RPMI7951 (cell line): ENCODE measurements around the gene PLCH2. TPM values are rescaled to one million over a fixed set of nuclear protein-coding genes. Genes with fewer than 3 reads are reported as not detected.
A peak's percentile ranks its signal among the peaks of the same experiment; 100 is the strongest.

Experiments
- DNase-seq: peaks from one replicate; pipeline ENCODE4 v3.0.0-alpha.2; 2012; ENCODE audit warnings: low read depth
- total RNA-seq: library from RNA; depleted of rRNA; stranded (reverse); fragments of >200 nt; shearing (Covaris generic); gene quantifications from 2 replicates; pipeline ENCODE4 v1.2.3, GENCODE V29; 2014

Gene PLCH2
- total RNA-seq, 1 experiment from 2014 or later, result 0.12 TPM

DNA sequence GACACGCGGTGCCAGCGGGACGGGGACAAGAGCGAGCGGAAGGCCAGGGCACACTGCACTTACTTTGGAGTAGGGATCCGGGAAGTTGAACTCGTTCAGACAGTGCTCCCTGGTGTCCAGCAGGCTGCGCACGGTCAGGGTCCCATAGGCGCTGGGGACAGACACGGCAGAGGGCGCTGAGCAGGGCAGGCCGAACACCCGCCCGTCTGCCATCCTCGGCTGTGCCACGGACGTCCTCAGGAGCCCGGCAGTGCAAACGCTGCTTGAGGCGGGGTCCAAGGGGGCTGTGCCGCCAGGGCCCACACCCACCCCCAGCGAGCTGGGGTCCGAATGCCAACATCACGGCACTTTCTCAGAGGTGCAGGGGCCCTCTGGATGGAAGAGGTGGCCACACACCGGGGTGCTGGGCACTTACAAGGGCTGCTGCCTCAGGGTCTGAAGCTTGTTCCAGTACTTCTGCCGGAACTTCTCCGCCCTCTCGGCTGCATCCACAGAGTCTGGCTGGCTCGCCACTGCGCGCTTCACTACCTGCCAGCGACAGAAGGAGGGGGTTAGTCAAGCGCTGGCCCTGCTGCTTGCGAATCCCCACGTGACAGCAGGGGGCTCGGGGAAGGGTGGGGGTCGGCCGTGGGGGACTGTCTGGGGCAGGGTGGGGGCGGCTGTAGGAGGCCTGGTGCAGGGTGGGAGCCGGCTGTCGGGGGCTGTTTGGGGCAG lies 38.0 kb downstream of the PLCH2 start:
- DNase-seq, result no peak

DNA sequence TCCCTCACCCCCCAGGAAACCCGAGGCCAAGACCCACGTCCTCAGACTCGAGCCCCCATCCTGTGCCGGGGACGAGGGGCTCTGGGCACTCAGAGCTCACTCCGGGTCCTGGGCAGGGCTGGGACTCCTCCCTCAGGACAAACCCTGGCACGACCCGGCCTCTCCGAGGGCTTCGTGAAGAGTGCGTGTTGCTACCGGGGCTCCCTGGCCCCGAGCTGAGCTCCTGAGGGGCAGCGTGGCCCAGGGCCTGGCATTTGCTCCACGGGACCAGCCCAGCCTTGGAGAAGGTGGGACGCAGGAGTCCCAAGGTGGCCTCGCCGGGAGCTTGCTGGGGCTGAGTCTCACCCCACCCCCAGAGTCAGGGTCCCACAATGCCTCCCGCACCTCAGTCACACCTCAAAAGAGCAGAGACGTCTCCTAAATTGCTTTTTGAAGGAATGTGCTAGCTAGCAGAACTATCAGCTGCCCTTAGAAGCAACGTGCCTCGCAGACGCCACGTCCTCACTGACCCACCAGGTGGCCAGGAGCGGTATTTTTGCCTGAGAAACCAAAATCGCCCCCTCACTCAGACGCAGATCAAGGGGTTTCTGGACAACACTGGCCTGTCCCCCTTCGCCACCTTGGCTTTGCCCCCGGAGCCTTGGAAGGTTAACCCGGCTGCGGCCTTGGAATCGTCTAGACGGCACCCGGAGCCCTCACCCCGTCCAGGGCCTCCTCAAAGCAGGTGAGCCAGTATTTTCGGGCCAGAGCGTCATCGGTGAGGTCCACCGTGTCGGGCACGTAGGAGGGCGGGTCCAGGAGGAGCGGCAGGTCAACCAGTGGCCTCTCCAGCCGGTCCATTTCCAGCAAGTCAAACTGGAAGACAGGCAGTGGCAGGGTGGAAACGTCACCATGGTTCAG lies 39.0 kb downstream of the PLCH2 start:
- DNase-seq, result no peak

DNA sequence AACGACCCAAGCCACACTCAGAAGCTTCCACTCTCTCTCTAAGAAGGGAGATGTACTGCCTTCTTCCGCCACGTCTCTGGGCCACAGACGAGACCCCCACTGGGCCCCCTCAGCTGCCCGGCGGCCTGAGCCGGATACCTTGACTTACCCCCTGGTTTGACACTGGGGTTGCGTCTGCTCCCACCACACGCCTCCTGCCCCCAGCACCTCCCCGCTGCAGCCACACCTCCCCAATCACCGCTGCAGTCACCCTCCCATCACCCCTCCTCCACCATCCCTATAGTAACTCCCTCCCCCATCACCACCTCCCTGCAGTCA lies 39.6 kb downstream of the PLCH2 start:
- no peak for DNase-seq

DNA sequence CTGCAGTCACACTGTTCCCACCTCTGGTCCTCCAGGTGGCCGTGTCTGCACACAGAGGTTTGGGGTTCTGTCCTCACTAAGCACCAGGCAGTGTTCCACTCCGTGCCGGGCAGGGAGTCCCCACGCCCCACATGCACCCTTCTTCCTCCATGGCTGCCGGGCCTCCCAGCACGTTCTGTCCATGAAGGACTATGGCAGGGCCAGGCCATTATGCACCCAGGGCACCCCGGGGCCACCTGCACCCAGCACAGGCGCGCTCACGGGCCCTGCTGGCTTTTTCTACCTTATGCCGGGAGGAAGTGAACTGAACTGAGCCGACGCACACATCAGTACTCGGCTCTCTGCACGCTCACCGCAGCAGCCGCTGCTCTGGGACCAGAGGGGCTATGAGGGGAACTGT lies 40.0 kb downstream of the PLCH2 start:
- no peak for DNase-seq

DNA sequence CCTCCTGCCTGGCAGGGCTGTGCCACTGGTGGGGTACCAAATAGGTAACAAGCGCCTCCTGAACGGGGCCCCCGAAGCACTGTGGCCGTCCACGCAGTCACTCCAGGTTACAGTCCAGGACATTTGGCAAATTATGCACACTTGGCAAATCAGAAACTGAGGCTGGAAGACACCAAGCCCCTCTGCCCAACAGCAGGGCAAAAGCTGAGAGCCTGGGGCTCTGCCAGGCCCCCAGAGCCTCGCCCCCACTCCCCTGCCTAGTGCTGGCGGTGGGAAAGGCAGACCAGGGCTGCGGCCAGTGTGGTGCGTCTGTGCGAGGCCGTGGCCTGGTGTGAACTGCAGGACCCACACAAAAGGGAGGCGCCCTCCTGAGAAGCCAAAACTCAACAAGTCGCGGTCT lies 40.9 kb downstream of the PLCH2 start:
- DNase-seq, result no peak

DNA sequence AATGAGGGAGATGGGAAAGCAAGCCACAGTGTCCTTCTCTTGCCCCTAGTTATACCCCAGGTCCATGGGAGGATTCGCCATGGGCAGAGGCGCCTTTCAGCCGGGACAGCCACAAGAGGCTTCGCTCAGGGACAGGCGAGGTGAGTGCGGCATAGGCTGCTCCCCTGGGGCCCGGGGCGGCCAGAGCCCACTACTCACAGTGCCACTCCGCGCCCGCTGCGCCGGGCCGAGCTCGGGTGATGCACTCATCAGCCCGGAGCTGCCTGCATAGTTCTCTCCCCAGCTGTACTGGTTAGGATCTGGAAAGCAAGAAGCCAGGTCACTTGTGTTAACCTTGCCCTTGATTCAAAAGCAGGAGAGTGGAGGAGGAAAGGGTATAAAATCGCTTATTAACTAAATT lies 41.9 kb downstream of the PLCH2 start:
- no peak for DNase-seq

DNA sequence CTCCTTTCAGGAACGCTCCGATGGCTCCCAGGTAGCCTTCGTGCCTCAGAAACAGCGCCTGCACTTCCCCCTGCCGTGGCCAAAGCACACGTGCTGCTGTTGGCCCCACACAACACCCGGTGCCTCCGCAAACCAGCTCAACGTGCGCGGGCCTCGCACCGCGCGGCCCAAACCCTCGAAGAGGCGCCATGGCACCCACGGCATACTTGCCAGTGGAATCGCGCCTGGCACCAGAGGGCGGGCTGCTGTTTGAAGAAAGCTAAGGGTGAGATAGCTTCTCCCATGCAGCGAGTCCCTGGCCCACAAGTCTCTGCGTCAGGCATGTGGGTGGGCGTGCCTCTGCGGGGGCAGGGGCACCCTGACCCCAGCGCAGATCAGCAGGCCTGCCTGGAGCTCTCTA lies 42.4 kb downstream of the PLCH2 start:
- DNase-seq, result no peak

DNA sequence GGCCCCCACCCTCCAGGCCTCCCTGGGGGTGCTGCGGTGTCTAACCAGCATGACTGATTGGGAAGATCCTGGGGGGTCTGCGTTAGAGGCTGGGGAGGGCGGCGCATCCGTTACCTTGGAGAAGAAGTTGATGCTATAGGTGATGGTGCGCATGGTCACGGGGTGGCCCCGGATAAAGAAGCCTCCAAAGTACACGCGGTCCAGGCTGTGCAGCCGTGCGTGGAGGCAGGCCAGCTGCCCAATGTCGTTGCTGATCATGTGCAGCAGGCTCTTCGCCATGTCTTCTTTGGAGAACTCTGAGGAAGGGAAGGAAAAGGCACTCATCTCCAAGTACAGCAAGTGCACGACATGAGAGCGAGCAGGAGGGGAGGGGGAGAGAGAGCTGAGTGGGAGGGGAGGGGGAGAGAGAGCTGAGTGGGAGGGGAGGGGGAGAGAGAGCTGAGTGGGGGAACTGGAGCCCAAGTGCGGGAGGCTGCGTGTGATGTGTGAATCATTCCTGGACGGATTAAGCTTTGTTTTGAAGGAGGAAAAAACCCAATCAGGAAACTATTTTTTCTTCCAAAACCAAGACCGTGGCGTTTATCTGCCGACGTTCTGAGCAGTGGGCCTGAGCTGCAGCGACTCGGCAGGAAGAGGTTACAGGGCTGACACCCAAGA lies 43.1 kb downstream of the PLCH2 start:
- no peak for DNase-seq

DNA sequence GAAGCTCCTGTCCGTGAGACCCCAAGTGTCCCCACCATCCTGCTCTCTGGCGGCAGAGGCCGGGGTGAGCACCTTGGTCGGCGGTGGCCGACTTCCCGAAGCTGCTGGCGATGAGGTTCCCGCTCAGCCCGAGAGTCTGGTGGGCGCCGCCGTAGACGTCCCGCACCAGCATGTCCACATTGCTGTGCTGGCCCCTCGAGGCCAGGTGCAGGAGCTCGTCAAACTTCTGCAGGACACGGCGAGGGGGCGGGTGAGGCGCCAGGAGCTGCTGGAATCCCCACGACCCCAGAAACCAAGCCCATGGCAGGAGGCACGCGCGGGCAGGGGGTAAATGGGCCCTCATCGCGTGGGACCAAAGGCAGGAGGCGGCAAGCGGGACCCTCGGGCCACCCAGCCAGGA lies 43.6 kb downstream of the PLCH2 start:
- DNase-seq, result no peak

DNA sequence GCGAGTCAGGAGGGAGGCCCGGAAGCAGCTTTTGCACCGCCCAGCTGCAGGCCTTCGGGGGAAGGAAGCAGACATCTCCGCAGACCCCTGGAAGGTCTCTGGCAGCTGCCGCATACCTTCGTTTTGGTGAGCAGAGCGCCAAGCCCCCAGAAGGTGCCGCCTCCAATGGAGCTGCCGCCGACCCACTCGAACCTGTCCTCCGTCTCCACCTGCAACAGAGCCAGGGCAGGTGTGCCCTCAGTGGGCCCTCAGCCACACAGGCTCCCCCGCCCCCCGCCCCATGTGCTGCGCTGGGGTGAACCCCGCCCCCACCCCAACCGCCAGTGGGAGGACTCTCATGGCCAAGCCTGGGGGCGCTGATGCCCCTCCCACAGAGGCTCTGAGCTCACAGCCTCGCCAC lies 44.1 kb downstream of the PLCH2 start:
- no peak for DNase-seq

DNA sequence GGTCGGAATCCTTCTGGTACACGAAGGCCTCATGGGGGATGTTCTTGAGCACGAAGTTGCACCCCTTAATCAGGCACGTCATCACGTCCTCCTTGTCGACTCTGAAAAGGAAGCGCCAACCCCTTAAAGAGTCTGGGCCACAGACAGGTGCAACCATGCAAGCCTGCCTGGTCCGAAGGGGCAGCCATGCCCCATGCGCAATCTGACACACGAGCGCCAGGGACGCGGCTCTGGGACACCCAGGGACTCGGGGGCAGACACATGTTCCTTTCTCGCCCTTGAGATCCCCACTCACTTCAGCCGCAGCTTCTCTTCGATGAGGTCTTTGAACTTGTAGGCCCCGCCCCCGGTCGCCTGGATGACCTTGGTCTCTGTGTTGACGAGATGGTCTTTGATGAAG lies 44.7 kb downstream of the PLCH2 start:
- DNase-seq, result no peak

DNA sequence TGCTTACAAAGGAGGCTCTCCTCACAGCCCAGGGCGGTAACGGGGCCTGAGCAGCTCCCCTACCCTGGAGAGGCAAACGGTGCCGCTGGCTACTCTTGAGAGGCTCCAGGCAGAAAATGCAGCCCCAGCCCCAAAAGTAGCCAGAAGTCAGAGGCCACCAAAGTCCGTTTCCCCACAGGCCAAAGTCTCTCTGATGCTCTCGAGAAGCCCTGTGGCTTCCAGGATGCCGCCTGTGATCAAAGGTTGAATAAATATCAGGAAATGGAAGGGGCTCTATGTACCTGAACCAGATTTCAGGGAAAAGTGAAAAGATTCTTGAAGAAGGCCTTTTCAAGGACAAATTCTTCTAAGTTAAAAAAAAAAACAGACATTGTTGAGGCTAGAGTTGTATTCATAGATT lies 46.1 kb downstream of the PLCH2 start:
- DNase-seq, result no peak

DNA sequence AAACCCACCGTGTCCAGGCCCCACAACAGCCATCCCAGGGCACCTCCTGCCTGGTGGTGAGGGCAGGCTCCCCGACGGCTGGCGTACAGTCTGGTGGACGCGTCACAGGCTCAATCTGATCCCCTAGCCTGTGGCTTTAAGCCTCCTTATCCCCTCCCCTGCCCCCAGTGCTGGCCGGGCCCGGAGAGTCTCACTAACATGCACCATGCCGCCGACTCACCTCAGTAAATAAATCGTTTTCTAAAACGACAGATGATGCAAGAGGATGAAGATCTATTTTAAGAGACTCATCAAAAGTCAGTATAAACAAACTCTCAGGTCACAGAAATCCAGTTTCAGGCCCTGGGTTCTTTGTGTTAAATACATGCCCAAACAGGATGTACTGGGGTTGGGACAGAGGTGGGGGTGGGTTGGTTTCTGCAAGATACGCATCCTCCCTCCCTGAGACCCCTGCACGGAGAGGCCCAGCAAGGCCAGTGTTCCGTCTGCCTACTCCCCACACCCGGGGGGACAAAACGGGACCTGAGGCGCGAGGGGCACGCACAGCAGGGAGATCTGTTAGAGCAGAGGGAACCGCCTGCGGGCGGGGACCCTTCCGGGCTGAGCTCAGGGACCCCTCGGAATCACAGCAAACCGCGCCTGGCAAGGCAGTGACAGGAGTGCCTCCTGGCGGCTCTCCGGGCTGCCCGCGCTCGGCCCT lies 47.3 kb downstream of the PLCH2 start:
- no peak for DNase-seq

DNA sequence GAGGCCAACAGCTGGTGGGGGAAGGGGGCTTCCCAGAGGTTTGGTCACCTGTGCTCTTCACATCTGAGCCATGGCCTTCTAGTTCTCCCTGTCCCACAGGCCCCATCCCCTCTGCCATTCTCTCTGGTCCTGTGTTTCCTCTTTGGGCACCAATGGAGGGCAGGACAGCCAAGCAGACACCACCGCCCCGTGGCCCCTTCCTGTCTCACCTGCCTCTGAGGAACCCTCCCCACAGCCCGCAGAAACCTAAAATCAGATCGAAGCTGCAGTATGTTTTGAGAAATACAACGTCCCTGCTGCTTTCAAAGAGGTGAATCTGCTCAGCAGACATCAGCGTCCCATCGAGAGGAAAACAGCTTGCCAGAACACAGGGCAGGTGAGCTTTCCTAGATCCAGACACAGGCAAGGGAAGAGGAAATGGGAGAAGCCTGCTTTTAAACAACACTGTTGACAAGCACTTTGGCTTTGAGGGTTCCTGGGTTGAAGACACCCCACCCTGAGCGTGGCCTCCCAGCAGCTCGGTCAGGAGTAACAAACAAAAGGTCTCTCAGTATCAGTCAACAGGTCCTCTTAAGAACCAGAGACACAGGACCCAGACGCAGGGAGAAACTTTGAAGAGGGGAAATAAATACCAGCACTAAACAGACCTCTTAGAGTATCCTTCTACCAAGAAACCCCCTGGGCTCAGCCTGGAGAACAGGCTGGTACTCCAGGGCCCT lies 48.0 kb downstream of the PLCH2 start:
- DNase-seq, result no peak

DNA sequence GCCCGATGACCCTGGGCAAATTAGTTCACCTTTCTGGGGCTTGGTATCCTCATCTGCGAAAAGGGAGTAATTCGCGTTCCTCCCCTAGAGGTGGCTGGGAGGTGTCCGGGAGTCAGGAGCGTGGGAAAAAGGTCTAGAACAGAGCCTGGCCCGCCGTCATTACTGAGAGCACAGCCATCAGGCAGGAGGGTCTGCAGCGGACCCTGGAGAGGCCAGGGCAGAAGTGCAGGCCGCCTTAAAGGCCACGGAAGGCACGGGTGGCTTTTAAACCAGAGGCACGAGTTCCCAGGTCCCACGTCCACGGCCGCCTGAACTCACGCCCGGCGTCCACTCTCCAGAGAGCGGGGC lies 49.5 kb downstream of the PLCH2 start:
- DNase-seq, result no peak

DNA sequence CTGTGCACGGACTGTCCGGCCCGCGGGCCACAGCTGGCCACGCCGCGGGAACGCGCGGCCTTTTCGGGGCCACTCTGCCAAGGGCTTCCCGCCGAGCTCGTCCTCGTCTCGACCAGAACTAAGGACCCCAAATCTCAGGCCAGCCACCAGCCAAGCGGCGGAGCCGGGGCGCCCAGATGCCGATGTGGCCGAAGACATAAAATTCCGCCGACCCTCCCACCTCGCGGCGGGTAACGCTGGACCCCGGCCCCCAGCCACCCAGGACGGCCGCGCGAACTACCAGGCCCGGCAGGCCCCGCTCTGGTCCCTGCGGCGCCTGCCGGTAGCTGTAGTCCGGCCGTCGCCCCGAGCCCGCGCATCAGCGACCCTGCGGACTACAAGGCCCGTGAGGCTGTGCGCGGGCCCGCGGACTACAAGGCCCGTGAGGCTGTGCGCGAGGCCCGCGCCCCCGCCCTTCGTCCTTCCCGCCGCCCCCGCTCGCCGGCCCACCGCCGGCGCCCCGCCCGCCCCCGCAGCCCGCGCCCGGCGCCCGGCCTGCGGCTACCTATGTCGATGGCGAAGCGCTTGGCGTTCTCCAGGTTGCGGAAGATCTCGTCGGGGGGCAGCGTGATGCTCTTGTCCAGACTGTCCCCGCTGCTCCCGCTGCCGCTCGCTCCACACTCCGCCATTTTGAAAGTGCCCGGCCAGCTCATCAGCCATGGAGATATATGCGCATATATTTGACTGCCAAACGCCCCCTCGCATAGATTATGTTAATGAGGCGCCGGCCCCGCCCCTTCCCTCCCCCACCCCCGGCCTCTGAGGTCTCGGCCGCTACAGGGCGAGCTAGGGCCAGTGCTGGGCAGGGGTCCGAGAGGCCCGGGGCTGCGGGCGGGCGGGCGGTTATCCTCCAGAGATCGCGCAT lies 50.1 kb downstream of the PLCH2 start, which contains the start of gene PANK4:
Gene PANK4, minus strand, starts transcription at position 677 of the 904 bp plus-strand sequence. Its CDS starts 9 bp downstream, at position 668.
- DNase-seq, result peak; percentile 91

DNA sequence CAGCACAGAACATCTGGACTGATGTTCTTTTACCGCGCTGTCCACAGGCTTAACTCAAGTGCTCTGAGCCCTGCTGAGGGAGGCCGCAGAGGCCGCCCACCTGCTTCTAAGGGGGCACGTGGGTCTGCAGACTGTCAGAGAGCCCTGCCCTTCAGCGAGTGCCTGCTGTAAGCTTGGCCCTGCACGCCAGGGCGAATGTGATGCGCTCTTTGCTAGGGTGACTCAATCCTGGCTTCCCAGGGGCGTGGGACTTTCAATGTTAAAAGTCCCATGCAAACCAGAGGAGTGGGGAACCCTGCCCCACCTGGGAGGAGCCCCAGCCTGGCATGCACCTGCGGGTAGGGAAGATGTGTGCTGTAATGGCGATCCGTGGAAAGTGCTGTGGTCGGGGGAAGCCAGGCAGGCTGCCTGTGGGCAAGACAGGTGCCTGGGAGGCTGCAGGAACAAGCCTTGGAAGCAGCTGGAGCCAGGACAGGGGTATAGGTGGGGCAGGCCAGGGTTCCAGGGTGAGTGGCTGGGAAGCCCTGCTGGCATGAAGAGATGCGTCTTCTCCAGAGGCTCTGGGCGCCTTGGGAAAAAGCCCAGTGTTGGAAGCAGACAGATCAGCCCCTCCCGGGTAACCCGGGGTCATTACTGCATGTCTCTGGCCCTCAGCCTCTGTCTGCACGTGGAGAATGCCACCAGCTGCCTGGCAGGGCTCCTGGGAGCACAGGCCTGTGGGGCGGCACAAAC lies 50.9 kb downstream of the PLCH2 start:
- peak; percentile 52 for DNase-seq

DNA sequence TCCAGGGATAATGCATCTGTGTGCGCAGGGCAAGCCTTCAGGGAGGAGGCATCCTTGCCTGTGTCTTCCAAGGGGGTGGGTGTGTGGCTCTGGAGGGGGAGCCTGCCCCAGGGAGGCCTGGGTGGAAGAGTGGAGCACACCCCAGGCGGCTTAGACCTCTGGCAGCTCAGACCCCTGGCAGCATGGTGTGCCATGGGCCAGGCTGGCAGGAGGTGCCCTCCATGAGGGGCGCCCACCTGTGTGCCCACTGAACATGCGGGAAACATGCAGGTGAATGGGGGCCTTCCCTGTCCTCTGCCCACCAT lies 51.4 kb downstream of the PLCH2 start:
- no peak for DNase-seq

DNA sequence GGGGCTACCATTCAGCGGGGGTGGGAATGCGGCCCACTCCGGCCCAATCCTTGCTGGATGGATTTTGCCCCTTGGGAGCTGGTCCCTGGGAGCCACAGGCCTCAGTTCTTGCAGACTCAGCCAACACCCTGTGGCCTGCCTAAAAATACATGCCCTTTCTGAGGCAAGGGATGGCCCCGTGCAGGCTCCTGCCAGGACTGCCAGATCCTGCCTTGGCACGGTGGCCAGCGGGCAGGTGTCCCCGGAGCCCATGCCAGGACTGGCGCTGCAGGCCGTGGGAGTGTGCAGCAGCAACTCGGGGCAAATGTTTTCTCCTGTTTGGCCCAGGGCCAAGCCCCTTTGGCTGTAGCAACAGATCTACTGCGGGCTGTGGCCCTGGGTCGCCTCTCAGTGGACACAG lies 51.9 kb downstream of the PLCH2 start:
- DNase-seq, result no peak

DNA sequence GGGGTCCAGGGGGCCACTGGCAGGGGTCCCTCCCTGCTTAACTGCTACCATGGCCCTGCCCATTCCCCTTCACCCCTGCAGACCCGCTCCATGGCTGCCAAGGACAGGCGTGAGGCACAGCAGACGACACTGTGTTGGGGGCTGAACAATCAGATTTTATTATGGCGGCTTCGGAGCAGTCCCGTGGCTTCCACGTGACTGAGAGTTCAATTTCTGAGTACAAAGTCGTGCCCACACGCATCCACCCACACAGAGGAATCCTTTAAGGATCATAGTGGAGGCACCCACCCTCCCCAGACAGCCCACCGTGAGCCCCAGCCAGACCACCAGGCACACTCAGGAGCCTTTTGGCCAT lies 52.5 kb downstream of the PLCH2 start:
- no peak for DNase-seq
